GM19239 (cell line): ENCODE results near the gene PLCG1.

Experiments
- DNase-seq: peaks from one replicate; pipeline ENCODE4 v3.0.0; 2011; ENCODE audit warnings: low spot score; ENCODE audit not compliant: insufficient read length
- FAIRE-seq: peaks from 2 replicates; lab custom pipeline; 2011; peaks lifted over from hg19 to GRCh38; lab: Jason Lieb, UNC

Gene PLCG1

DNA sequence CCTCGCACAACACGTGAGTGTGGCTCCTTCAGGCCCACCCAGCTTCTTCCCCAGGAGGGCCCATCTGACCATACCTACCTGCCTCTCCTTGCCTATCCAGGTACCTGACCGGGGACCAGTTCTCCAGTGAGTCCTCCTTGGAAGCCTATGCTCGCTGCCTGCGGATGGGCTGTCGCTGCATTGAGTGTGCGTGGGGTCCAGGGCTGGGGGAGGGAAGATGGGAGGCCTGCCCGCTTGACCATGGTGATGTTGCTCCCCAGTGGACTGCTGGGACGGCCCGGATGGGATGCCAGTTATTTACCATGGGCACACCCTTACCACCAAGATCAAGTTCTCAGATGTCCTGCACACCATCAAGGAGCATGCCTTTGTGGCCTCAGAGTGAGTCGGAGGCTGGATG is 26.5 kb downstream of the PLCG1 start:
- DNase-seq: no peak
- no peak for FAIRE-seq

DNA sequence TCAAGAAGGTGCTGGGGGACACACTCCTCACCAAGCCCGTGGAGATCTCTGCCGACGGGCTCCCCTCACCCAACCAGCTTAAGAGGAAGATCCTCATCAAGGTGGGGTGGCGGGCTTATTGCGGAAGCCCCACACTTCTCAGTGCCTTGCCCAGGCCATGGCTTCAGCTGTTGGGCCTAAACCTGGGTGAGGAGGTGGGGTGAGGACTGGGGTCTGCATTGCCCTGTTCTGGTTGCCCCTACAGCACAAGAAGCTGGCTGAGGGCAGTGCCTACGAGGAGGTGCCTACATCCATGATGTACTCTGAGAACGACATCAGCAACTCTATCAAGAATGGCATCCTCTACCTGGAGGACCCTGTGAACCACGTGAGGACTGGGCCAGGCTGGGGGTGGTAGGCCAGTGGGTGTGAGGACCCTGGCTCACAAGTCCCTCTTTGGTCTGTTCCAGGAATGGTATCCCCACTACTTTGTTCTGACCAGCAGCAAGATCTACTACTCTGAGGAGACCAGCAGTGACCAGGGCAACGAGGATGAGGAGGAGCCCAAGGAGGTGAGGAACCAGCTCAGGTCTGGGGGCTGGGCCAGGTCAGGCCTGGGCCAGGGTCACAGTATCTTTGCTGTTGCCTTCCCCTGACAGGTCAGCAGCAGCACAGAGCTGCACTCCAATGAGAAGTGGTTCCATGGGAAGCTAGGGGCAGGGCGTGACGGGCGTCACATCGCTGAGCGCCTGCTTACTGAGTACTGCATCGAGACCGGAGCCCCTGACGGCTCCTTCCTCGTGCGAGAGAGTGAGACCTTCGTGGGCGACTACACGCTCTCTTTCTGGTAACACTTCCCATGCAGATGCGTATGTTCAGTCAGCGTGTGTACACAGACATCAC is 27.9 kb downstream of the PLCG1 start:
- DNase-seq (no peak), FAIRE-seq (no peak)

DNA sequence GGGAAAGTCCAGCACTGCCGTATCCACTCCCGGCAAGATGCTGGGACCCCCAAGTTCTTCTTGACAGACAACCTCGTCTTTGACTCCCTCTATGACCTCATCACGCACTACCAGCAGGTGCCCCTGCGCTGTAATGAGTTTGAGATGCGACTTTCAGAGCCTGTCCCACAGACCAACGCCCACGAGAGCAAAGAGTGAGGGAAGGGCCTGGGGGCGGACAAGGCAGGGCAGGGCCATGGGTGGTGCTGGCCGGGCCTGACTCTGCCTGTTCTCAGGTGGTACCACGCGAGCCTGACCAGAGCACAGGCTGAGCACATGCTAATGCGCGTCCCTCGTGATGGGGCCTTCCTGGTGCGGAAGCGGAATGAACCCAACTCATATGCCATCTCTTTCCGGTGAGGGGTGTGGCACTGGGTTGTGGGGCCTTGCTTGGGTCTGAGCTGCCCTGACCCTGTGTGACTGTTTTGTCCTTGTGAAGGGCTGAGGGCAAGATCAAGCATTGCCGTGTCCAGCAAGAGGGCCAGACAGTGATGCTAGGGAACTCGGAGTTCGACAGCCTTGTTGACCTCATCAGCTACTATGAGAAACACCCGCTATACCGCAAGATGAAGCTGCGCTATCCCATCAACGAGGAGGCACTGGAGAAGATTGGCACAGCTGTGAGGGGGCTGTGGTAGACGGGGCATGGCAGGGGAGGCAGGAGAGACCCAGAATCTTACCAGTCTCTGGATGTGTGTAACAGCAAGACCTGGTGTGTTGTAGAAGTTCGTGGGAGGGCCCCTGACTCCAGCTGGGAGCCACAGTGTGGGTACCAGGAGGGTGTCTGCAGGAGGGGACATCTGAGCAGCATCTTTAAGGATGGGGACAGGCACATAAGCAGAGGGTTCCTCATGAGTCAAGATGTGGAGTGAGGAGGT is 29.1 kb downstream of the PLCG1 start:
- DNase-seq: no peak
- no peak for FAIRE-seq

DNA sequence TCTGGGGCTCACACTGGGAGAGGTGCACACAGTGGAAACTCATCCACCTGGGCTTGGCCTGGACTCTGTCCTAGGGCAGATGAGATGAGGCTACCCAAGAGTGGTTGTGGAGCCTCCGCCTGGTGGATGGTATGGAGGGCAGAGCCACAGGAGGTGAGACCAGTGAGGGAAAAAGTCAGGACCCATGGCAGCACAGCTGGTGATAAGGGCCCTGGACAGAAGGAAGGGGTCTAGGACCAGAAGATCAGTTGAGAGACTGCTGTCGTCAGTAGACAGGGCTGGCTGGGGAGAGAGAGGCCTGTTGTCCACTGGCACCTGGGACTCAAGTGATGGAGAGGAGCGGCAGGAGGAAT is 29.8 kb downstream of the PLCG1 start:
- DNase-seq (no peak), FAIRE-seq (no peak)

DNA sequence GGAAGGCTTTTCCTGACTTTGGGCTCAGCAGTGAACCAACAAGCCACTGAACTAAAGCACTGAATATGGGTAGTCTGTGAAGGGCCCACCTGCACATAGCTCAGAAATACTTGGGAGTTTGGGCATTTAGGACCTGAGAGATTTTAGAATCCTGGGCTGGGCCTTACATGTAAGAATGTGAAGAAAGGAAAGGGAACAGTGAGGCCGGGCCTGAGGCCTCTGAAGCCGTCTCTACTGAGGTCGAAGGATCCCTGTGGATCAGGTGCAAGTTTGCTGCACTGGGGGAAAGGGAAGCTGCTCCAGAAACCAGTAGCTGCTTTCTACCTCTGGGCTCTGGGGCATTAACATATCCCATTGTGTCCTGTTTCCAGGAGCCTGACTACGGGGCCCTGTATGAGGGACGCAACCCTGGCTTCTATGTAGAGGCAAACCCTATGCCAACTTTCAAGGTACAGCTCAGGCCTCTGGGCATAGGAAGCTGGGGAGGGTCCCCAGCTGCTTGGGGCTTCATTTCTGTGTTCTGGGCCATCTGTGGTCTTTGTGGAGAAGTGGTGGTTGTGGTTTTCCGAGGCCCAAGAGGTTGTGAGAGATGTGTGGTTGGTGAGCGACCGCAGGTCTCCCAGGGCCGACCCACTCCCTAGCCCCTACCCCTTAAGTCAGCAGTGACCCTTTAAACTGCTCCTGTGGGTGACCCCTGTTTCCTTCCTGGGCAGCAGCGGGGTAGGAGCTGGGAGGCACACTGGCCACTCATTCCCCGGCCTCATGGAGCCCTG is 30.3 kb downstream of the PLCG1 start:
- peak; percentile 22 for DNase-seq
- peak; percentile 65 for FAIRE-seq

DNA sequence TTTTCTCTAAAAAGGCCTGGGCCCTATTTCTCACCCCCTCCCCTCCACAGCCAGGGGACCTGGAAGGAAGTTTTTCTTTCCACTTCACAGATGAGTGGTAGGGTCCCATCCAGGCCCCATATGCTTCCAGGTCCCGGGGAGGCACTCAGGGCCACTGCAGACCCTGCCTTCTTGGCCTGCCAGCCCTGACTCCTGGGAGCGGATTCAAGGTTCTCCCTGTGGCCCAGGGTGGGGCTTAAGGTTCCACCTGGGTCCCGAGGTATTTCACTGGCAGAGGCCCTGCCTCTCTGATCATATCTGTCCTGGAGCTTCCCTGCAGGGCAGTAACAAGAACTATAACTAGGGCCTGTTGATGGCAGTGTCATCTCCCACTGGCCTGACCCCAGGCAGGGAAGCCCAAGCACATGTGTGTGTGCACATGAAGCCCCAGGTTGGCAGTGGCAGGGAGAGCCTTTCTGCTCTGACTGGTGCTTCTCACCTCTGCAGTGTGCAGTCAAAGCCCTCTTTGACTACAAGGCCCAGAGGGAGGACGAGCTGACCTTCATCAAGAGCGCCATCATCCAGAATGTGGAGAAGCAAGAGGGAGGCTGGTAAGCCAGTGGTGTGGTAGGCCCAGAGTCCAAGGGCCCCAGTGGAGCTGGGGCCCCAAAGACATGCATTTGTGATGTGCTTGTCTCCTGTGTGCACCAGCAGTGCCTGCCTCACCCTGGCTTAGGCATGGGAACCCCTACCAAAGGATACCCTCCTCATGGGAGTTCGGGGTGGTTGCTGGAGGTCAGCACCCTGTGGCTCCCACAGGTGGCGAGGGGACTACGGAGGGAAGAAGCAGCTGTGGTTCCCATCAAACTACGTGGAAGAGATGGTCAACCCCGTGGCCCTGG is 31.2 kb downstream of the PLCG1 start:
- no peak for FAIRE-seq
- DNase-seq: no peak

DNA sequence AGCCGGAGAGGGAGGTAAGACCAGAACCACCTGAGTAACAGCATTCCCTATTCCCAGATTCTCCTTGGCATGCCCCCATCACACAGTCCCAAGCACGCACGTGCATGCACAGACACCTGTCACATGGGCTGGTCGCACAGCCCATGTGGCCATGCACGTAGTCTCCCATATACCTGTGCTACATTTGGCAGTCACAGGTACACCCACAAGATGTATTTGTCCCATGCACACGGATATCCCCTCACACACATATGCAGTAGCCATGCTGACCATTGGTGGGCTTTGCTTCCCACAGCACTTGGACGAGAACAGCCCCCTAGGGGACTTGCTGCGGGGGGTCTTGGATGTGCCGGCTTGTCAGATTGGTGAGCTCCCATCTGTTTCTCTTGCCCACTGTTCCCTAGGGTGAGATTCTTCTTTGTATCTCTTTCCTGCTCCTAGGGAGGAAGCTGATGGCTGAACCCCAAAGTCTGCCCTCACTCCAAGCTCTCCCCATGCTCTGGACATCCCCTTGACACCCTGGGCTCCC is 31.9 kb downstream of the PLCG1 start:
- FAIRE-seq (no peak), DNase-seq (no peak)

DNA sequence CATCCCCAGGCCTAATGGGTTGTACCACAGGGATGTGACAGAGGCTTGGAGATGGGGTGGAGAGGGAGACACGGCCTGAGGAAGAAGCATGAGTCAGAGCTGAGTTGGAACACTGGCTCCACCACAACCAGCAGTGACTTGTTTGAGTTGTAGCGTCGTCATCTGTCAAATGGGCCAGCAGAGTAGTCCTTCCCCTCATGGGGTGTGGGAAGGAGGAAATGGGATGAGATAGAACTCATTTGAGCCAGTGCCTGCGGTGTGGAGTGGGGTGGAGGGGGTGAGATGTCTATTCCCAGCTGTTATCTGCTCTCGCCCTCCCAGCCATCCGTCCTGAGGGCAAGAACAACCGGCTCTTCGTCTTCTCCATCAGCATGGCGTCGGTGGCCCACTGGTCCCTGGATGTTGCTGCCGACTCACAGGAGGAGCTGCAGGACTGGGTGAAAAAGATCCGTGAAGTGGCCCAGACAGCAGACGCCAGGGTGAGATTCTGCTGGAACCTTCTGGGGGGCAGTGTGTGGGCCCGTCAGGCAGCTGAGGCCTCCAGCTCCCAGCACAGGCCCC is 32.5 kb downstream of the PLCG1 start:
- FAIRE-seq (no peak), DNase-seq (no peak)

DNA sequence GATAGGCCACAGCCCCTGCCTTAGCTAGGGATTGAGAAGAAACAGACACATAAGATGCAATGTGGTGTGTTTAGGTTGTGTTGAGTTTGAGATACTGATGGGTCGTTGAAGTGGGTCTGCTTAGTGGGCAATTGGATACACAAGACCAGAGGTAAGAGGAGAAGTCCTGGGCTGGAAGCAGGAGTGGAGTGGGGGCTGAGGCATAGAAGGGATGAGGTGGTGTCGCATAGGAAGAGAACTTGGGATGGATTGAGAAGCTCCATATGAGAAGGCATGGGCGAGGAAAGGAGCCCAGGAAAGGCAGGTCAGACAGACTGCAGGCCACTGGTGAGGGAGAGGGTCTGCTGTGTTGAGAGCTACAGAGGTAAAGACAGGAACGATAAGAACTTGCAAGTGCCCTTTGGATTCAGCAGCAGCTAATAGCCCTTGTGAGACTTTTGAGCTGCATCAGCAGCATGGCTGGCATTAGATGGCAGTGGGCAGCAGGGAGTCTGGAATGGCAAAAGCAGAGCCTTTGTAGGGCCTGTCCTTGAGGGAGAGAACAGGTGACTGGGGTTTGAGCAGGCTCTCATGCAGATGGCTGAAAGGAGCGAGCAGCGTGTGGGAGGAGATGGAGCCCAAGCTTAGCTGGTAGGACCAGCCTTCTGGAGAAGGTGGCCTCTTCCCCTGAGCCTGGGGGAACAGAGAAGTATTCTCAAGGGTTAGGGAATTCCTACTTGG is 33.2 kb downstream of the PLCG1 start:
- FAIRE-seq (no peak), DNase-seq (no peak)

DNA sequence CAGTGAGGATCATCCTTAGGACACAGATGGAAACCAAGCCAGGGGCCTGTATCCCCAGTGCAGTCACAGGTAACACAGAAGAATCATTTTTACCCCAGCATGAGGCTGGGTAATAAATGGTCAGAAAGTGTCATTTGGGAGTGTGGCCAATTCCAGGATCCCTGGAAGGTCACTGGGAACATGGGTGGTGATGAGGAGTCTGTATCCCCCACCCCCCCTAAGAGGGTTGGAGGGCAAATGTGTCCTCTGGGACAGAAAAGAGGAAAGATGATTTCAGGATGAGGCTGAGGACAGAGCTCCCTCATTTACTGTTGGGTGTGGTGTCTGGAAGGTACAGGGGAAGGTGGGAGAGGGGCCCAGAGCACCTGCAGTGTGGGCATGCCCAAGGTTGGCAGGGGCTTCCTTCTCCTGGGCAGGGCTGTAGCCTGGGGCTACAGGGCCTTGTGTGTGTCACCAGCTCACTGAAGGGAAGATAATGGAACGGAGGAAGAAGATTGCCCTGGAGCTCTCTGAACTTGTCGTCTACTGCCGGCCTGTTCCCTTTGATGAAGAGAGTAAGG is 34.5 kb downstream of the PLCG1 start:
- no peak for DNase-seq
- FAIRE-seq: no peak

DNA sequence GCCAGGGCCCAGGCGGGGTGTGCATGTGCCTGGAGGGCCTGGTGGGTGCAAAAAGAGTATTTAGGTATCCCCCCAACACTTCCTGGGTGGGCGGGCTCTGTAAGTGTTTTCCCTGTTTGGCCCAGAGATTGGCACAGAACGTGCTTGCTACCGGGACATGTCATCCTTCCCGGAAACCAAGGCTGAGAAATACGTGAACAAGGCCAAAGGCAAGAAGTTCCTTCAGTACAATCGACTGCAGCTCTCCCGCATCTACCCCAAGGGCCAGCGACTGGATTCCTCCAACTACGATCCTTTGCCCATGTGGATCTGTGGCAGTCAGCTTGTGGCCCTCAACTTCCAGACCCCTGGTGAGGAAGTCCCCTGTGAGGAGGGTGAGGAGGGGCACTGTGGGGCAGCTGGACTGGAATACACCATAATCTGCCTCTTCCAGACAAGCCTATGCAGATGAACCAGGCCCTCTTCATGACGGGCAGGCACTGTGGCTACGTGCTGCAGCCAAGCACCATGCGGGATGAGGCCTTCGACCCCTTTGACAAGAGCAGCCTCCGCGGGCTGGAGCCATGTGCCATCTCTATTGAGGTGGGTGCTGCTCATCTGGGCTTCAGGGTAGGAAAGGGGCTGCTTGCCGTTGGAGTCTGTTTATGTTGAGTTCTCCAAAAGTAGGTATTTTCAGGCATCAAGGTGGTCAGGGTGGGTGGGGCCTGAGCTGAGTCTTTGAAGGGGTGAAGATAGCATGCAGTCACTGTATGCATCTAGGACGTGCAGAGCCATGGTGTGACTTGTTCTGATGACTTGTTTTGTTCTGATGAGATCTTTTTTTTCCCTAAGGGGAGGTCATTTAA is 35.2 kb downstream of the PLCG1 start:
- DNase-seq (no peak), FAIRE-seq (no peak)

DNA sequence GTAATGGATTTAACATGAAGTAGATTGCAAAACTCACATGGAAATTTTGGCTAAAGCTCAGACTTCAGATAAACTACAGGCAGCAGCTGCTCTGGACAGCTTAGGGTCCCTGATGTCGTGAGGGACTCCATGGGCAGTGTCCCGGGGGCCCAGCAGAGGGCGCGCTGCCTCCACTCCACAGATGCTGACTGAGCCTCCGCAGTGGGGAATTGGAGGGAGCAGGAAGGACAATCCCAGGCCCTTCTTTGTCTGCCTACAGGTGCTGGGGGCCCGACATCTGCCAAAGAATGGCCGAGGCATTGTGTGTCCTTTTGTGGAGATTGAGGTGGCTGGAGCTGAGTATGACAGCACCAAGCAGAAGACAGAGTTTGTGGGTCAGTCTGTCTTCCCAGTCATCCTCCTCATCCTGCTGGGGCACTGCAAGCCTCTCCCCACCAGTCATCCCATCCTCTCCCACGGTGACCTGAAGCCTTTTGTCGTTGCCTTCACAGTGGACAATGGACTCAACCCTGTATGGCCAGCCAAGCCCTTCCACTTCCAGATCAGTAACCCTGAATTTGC is 35.9 kb downstream of the PLCG1 start:
- DNase-seq: peak; percentile 68
- FAIRE-seq: peak; percentile 85

DNA sequence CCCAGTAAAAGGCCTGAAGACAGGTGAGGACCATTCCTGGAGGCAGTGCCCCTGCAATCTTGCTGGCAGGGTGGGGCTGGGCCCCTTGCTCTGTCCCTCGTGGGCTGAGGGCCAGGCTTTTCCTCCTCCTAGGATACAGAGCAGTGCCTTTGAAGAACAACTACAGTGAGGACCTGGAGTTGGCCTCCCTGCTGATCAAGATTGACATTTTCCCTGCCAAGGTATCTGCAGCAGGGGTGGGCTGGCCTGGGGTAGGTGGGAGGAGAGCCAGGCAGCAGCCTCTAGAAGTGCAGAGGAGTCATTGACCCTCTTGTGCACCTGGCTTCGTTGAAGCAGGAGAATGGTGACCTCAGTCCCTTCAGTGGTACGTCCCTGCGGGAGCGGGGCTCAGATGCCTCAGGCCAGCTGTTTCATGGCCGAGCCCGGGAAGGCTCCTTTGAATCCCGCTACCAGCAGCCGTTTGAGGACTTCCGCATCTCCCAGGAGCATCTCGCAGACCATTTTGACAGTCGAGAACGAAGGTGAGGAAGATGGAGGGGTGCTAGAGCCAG is 36.5 kb downstream of the PLCG1 start:
- DNase-seq (no peak), FAIRE-seq (no peak)

DNA sequence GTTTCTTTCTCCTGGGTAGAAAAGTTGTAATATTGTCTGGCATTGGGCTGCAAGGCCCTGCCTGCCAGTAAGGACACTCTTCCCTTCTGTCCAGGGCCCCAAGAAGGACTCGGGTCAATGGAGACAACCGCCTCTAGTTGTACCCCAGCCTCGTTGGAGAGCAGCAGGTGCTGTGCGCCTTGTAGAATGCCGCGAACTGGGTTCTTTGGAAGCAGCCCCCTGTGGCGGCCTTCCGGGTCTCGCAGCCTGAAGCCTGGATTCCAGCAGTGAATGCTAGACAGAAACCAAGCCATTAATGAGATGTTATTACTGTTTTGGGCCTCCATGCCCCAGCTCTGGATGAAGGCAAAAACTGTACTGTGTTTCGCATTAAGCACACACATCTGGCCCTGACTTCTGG is 37.0 kb downstream of the PLCG1 start:
- FAIRE-seq (no peak), DNase-seq (no peak)

DNA sequence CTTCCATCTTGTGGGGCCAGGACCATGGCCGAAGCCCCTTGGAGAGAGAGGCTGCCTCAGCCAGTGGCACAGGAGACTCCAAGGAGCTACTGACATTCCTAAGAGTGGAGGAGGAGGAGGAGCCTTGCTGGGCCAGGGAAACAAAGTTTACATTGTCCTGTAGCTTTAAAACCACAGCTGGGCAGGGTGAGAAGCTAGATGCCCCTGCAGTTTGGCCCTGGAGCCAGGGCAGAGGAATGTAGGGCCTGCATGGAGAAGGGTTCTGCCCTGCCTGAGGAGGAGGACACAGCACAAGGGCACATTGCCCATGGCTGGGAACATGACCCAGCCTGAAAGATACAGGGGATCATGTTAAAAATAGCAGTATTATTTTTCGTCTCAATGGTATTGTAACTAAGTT is 37.4 kb downstream of the PLCG1 start:
- FAIRE-seq (no peak), DNase-seq (no peak)

DNA sequence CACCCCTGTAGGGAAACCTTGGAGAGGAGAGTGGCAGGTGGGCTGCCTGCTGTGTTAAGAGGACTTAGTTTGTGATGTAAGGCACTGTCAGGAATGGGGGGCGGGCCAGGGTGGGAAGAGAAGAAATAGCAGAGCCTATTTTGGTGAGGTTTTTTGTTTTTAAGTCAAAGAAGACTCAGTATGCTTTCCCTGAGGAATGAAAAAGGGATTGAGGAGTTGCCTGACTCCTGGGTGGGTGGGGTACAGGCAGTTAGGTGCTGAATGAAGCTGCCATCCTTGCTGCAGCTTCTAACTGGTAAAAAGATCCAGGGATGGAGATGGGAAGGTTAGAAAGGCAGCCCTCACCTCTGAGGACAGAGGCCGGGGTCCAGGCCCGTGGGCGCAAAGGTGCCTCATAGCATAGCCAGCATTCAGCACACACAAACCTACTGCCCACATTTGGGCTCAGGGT is 37.9 kb downstream of the PLCG1 start:
- FAIRE-seq (no peak), DNase-seq (no peak)
